Caco-2 (cell line): Measurements from ENCODE around the gene MANF. TPM values are rescaled to one million over a fixed set of nuclear protein-coding genes. Genes with fewer than 3 reads are reported as not detected.

ENCODE experiments used
- BruUV-seq: library from RNA; stranded (reverse); fragments of 400-500 nt; replicated peaks from 2 replicates; lab custom pipeline; 2021; lab: Mats Ljungman, UMichigan
- CTCF ChIA-PET: fragments of 300-600 bp; sonication (Branson Sonifier 250); formaldehyde crosslinking; loops from one replicate; lab custom pipeline; 2022; ENCODE audit warnings: antibody characterized with exemption; lab: Charles Lee
- POLR2A ChIA-PET: fragments of 300-600 bp; sonication (Branson Sonifier 250); formaldehyde crosslinking; loops from one replicate; lab custom pipeline; 2022; ENCODE audit warnings: antibody characterized with exemption; lab: Charles Lee
- DNase-seq, 2 experiments: peaks; one replicate each; pipeline versions ENCODE4 v3.0.0 to v3.0.0-alpha.2; 2020 to 2022
- H3K27me3 ChIP-seq: replicated peaks from 2 replicates; pipeline ENCODE4 v1.6.0; 2011; ENCODE audit warnings: low read length; ENCODE audit not compliant: control insufficient read depth, insufficient read depth
- H3K36me3 ChIP-seq: 2 replicates; pipeline ENCODE4 v1.5.1; 2011; ENCODE audit warnings: low read length; ENCODE audit not compliant: control insufficient read depth, insufficient read depth
- H3K4me1 ChIP-seq: fragments of 250-450 bp; sonication (Bioruptor Pico); 2 replicates; pipeline ENCODE4 v1.5.1; 2020; ENCODE audit warnings: mild to moderate bottlenecking
- H3K4me3 ChIP-seq: 2 replicates; pipeline ENCODE4 v1.5.1; 2011; ENCODE audit warnings: low read depth, mild to moderate bottlenecking, control low read depth, low read length
- H3K9me3 ChIP-seq: fragments of 250-450 bp; sonication (Bioruptor Pico); 2 replicates; pipeline ENCODE4 v1.5.1; 2020; ENCODE audit warnings: mild to moderate bottlenecking, moderate library complexity
- H3K27ac Mint-ChIP-seq: one replicate; pipeline ENCODE4 v1.8.0; 2022; ENCODE audit warnings: mixed read lengths; ENCODE audit not compliant: unreplicated experiment
- H3K27me3 Mint-ChIP-seq: one replicate; pipeline ENCODE4 v1.8.0; 2022; ENCODE audit warnings: mixed read lengths; ENCODE audit not compliant: insufficient read depth, unreplicated experiment
- H3K36me3 Mint-ChIP-seq: one replicate; pipeline ENCODE4 v1.8.0; 2022; ENCODE audit warnings: mild to moderate bottlenecking, mixed read lengths; ENCODE audit not compliant: insufficient read depth, unreplicated experiment
- H3K4me1 Mint-ChIP-seq: one replicate; pipeline ENCODE4 v1.8.0; 2022; ENCODE audit warnings: low read depth, mixed read lengths; ENCODE audit not compliant: unreplicated experiment
- H3K4me3 Mint-ChIP-seq: one replicate; pipeline ENCODE4 v1.8.0; 2022; ENCODE audit warnings: mild to moderate bottlenecking, moderate library complexity, mixed read lengths; ENCODE audit not compliant: unreplicated experiment
- H3K9me3 Mint-ChIP-seq: one replicate; pipeline ENCODE4 v1.8.0; 2022; ENCODE audit warnings: mixed read lengths; ENCODE audit not compliant: unreplicated experiment
- intact Hi-C: fragments of 100-400 bp; cut with micrococcal nuclease; formaldehyde crosslinking; loops from one replicate; pipeline ENCODE4 v1.10.0; 2022; ENCODE audit not compliant: unreplicated experiment
- total RNA-seq: library from RNA; stranded (reverse); gene quantifications from 2 replicates; pipeline ENCODE4 v1.2.3, GENCODE V29; 2022
- TF ChIP-seq, protein P1 (sequence below), 2 experiments: fragments of 200-600 bp in 1 of 2; IDR thresholded peaks; 1 replicate in 1 of 2; 2 replicates in 1 of 2; pipeline versions ENCODE4 v1.5.1 to v1.8.0; 2011 to 2022; ENCODE audit warnings: antibody characterized with exemption in 1 of 2, control low read depth in 1 of 2, inconsistent platforms in 1 of 2, low read depth in 1 of 2, low read length in 1 of 2, mild to moderate bottlenecking in 1 of 2, moderate library complexity in 1 of 2; ENCODE audit not compliant: insufficient read depth in 1 of 2, severe bottlenecking in 1 of 2, unreplicated experiment in 1 of 2

MANF gene
- total RNA-seq, 1 experiment from 2014 or later: 94.5 TPM

DNA sequence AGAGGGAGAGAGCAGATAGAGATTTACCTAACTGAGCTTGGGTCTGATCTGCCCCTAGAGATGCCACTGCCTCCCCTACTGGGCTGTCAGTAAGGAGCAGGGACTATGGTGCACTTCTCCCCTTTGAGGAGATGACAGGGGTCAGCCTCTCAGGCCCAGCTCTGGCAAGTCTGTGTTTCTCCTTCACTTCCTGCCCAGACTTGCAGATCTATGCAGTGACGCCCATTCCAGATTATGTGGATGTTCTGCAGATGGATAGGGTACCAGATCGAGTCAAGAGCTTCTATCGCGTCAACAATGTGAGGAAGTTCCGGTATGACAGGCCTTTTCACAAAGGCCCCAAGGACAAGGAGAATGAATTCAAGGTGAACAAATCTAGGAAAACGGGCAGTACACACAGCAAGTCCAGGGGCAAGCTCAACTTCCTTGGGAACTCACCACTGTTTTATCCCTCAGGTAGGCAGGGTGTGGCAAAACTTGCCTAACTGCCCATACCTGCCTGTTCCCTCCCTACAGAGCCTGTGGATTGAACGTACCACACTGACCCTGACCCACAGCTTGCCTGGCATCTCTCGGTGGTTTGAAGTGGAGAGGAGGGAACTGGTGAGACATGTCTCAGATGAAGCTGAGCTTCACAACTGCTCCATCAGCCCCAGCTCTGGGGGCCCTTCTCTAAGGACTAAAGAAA lies 29.1 kb upstream of the MANF start:
- Mint-ChIP-seq H3K4me3 (no peak overlapping the region), H3K27me3 (peaks cover 6% of the 10 kb centered on the region), H3K4me1 (no peaks in the 10 kb centered on the region), H3K36me3 (no peaks in the 10 kb centered on the region), H3K27ac (no peak overlapping the region), H3K9me3 (no peaks in the 10 kb centered on the region)
- Histone ChIP-seq H3K4me1 (no peaks in the 10 kb centered on the region), H3K36me3 (no peaks in the 10 kb centered on the region), H3K4me3 (no peak overlapping the region), H3K9me3 (no peaks in the 10 kb centered on the region), H3K27me3 (no peaks in the 10 kb centered on the region)
- no TSS peak for BruUV-seq
- TF ChIP-seq, protein P1, sequence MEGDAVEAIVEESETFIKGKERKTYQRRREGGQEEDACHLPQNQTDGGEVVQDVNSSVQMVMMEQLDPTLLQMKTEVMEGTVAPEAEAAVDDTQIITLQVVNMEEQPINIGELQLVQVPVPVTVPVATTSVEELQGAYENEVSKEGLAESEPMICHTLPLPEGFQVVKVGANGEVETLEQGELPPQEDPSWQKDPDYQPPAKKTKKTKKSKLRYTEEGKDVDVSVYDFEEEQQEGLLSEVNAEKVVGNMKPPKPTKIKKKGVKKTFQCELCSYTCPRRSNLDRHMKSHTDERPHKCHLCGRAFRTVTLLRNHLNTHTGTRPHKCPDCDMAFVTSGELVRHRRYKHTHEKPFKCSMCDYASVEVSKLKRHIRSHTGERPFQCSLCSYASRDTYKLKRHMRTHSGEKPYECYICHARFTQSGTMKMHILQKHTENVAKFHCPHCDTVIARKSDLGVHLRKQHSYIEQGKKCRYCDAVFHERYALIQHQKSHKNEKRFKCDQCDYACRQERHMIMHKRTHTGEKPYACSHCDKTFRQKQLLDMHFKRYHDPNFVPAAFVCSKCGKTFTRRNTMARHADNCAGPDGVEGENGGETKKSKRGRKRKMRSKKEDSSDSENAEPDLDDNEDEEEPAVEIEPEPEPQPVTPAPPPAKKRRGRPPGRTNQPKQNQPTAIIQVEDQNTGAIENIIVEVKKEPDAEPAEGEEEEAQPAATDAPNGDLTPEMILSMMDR (IDR thresholded peaks at IDR 0.05; ENCODE audit: insufficient read depth in 1 of 2, low read depth in 1 of 2, low read length in 1 of 2, severe bottlenecking in 1 of 2, unreplicated experiment in 1 of 2): no peak
- ChIA-PET POLR2A (no interaction called here), CTCF (no interaction called here)
- DNase-seq: no peak
- intact Hi-C loops: no loop called here

DNA sequence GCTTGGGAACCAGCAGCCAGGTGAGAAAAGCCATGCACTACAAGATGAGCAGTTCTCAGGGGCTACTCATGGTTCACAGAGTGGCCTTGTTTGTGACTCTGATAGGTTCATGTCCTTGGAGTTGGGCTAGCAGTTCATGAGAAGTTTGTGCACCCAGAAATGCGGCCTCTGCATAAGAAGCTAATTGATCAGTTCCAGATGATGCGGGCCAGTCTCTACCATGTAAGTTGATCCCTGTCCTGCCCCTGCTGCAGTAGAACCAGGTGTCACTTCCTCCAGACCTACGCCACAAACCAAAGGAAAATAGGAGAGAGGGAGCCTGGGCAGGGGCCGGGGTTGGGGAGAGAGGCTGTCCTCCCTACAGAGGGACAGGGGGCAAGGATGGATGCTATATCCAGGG lies 27.2 kb upstream of the MANF start:
- no TSS peak for BruUV-seq
- ChIA-PET CTCF (no interaction called here), POLR2A (no interaction called here)
- Mint-ChIP-seq H3K27me3 (peaks cover 10% of the 10 kb centered on the region), H3K4me1 (no peaks in the 10 kb centered on the region), H3K36me3 (no peaks in the 10 kb centered on the region), H3K27ac (no peak overlapping the region), H3K9me3 (no peaks in the 10 kb centered on the region), H3K4me3 (no peak overlapping the region)
- Histone ChIP-seq H3K4me1 (no peaks in the 10 kb centered on the region), H3K9me3 (no peaks in the 10 kb centered on the region), H3K4me3 (no peak overlapping the region), H3K36me3 (no peaks in the 10 kb centered on the region), H3K27me3 (no peaks in the 10 kb centered on the region)
- intact Hi-C loops: no loop called here
- TF ChIP-seq, protein P1 (IDR thresholded peaks at IDR 0.05; ENCODE audit: insufficient read depth in 1 of 2, low read depth in 1 of 2, low read length in 1 of 2, severe bottlenecking in 1 of 2, unreplicated experiment in 1 of 2): no peak
- no peak for DNase-seq

DNA sequence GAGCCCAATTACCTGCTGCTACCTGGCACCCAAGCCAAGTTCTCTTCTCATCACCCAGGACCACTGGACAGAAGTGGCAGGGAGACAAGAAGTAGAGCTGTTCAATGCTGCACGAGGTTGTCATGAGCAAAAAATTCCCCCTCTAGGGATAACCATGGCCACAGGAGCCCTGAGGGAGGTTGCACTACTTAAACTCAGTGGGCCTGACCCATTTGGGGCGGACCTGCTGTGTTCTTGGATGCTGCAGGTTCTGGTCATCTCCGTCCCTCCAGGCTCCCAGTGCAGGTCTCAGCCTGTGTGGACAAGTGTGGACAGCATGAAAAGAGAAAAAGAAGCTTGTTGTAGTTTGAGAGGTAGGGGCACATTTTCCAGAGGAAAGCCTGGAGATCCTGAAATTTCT lies 26.1 kb upstream of the MANF start:
- intact Hi-C loops: no loop called here
- TF ChIP-seq, protein P1 (IDR thresholded peaks at IDR 0.05; ENCODE audit: insufficient read depth in 1 of 2, low read depth in 1 of 2, low read length in 1 of 2, severe bottlenecking in 1 of 2, unreplicated experiment in 1 of 2): no peak
- H3K4me3 ChIP-seq: no peak overlapping the region
- no peaks in the 10 kb centered on the region for H3K4me1 Mint-ChIP-seq
- DNase-seq: no peak
- H3K27ac Mint-ChIP-seq: no peak overlapping the region
- ChIA-PET CTCF (interaction anchor here (0.6 kb wide), 1 partner anchor 26 kb away, joined by 3 read pairs; the partner anchor contains the start of gene MANF), POLR2A (no interaction called here)
- no peaks in the 10 kb centered on the region for H3K36me3 ChIP-seq
- no peak overlapping the region for H3K4me3 Mint-ChIP-seq
- no peaks in the 10 kb centered on the region for H3K36me3 Mint-ChIP-seq
- H3K27me3 ChIP-seq: no peaks in the 10 kb centered on the region
- no peaks in the 10 kb centered on the region for H3K4me1 ChIP-seq
- no peaks in the 10 kb centered on the region for H3K9me3 Mint-ChIP-seq
- H3K9me3 ChIP-seq: no peaks in the 10 kb centered on the region
- no TSS peak for BruUV-seq
- H3K27me3 Mint-ChIP-seq: peaks cover 10% of the 10 kb centered on the region
